Liver (tissue), 9 donors: Measurements from ENCODE around the gene STK33. TPM values are rescaled to one million over a fixed set of nuclear protein-coding genes. Genes with fewer than 3 reads are reported as not detected.

ENCODE experiments used
- DNase-seq: peaks from one replicate; pipeline ENCODE4 v3.0.0-alpha.2; 2017; ENCODE audit warnings: low spot score
- H3K27ac ChIP-seq, 2 donors: one replicate each; pipeline ENCODE4 v1.7.0; 2013; ENCODE audit warnings: inconsistent platforms in 2 of 2, low read length in 2 of 2, control low read depth in 1 of 2, low read depth in 1 of 2, mild to moderate bottlenecking in 1 of 2
- H3K27me3 ChIP-seq, 4 donors: one replicate each; pipeline versions ENCODE4 v1.6.1 to v1.7.0; 2013; ENCODE audit warnings: low read length in 3 of 4, inconsistent platforms in 1 of 4, mild to moderate bottlenecking in 1 of 4, moderate library complexity in 1 of 4; ENCODE audit not compliant: control insufficient read depth in 4 of 4, insufficient read depth in 4 of 4
- H3K36me3 ChIP-seq, 4 donors: one replicate each; pipeline versions ENCODE4 v1.6.1 to v1.7.0; 2013; ENCODE audit warnings: low read length in 3 of 4, mild to moderate bottlenecking in 3 of 4, low read depth in 1 of 4, moderate library complexity in 1 of 4; ENCODE audit not compliant: control insufficient read depth in 4 of 4, insufficient read depth in 3 of 4
- H3K4me1 ChIP-seq, 4 donors: one replicate each; pipeline versions ENCODE4 v1.6.1 to v1.7.0; 2013; ENCODE audit warnings: low read length in 3 of 4, mild to moderate bottlenecking in 3 of 4, moderate library complexity in 1 of 4; ENCODE audit not compliant: control insufficient read depth in 4 of 4, insufficient read depth in 4 of 4
- H3K4me3 ChIP-seq, 3 donors: one replicate each; pipeline versions ENCODE4 v1.6.1 to v1.7.0; 2013; ENCODE audit warnings: low read length in 3 of 3, control low read depth in 1 of 3, low read depth in 1 of 3, mild to moderate bottlenecking in 1 of 3
- H3K9ac ChIP-seq, 2 donors: one replicate each; pipeline ENCODE4 v1.7.0; 2013; ENCODE audit warnings: low read length in 2 of 2, mild to moderate bottlenecking in 2 of 2, moderate library complexity in 2 of 2, control low read depth in 1 of 2, low read depth in 1 of 2
- H3K9me3 ChIP-seq, 4 donors: one replicate each; pipeline versions ENCODE4 v1.6.1 to v1.7.0; 2013; ENCODE audit warnings: low read length in 3 of 4; ENCODE audit not compliant: control insufficient read depth in 4 of 4
- CTCF ChIP-seq: fragments of 150-350 bp; IDR thresholded peaks from 2 replicates; pipeline ENCODE4 v1.5.1; 2017; ENCODE audit warnings: improper control_type of control experiment, low read depth, low read length; ENCODE audit not compliant: missing input control
- EGR1 ChIP-seq, 2 donors: IDR thresholded peaks; 2 replicates each; pipeline ENCODE4 v1.6.1; 2016 to 2018; ENCODE audit warnings: antibody characterized with exemption in 2 of 2, low read depth in 2 of 2
- FOXA1 ChIP-seq: IDR thresholded peaks from 2 replicates; pipeline ENCODE4 v1.6.1; 2016; ENCODE audit warnings: antibody characterized with exemption
- FOXA2 ChIP-seq: IDR thresholded peaks from 2 replicates; pipeline ENCODE4 v1.6.1; 2016; ENCODE audit warnings: antibody characterized with exemption
- GABPA ChIP-seq, 2 donors: IDR thresholded peaks in 1 of 2; conservative IDR thresholded peaks in 1 of 2; 2 replicates each; pipeline ENCODE4 v1.6.1; 2016; ENCODE audit warnings: antibody characterized with exemption in 2 of 2, mild to moderate bottlenecking in 1 of 2, moderate library complexity in 1 of 2
- HNF4A ChIP-seq, 2 donors: conservative IDR thresholded peaks; 2 replicates each; pipeline ENCODE4 v1.6.1; 2016; ENCODE audit warnings: antibody characterized with exemption in 2 of 2, mild to moderate bottlenecking in 2 of 2
- HNF4G ChIP-seq: IDR thresholded peaks from 2 replicates; pipeline ENCODE4 v1.6.1; 2016; ENCODE audit warnings: antibody characterized with exemption
- JUND ChIP-seq, 2 donors: IDR thresholded peaks; 2 replicates each; pipeline ENCODE4 v1.6.1; 2016; ENCODE audit warnings: antibody characterized with exemption in 2 of 2
- NR2F2 ChIP-seq: IDR thresholded peaks from 2 replicates; pipeline ENCODE4 v1.6.1; 2016; ENCODE audit warnings: antibody characterized with exemption
- RAD21 ChIP-seq, 2 donors: IDR thresholded peaks; 2 replicates each; pipeline ENCODE4 v1.6.1; 2016; ENCODE audit warnings: antibody characterized with exemption in 2 of 2, mild to moderate bottlenecking in 2 of 2
- REST ChIP-seq: IDR thresholded peaks from 2 replicates; pipeline ENCODE4 v1.6.1; 2016; ENCODE audit warnings: antibody characterized with exemption, mild to moderate bottlenecking
- SP1 ChIP-seq: IDR thresholded peaks from 2 replicates; pipeline ENCODE4 v1.6.1; 2018; ENCODE audit warnings: antibody characterized with exemption, mild to moderate bottlenecking
- YY1 ChIP-seq: IDR thresholded peaks from 2 replicates; pipeline ENCODE4 v1.6.1; 2016; ENCODE audit warnings: antibody characterized with exemption, mild to moderate bottlenecking
- WGBS: extraction: QIAGEN DNeasy Blood & Tissue Kit; methylation state at CpG from one replicate; pipeline ENCODE4 v1.1.7; 2013; 5-methylcytosine and 5-hydroxymethylcytosine counted together
- polyA plus RNA-seq, 2 donors: library from polyadenylated mRNA; stranded (reverse) in 1 of 2; unstranded in 1 of 2; fragments of 200-250 nt in 1 of 2; fragments of >200 nt in 1 of 2; fragmentation: Nextera tagmentation in 1 of 2; extraction: Ambion mirVana in 1 of 2; gene quantifications; one replicate each; pipeline versions ENCODE4 v1.2.1 to v1.2.3, GENCODE V29; 2013 to 2015
- total RNA-seq, 2 donors: library from RNA; depleted of rRNA; stranded (reverse); fragments of >200 nt; gene quantifications; one replicate each; pipeline ENCODE4 v1.2.3, GENCODE V29; 2014
- TF ChIP-seq, protein P1 (sequence below): IDR thresholded peaks from 2 replicates; pipeline ENCODE4 v1.6.1; 2016; ENCODE audit warnings: antibody characterized with exemption
- TF ChIP-seq, protein P2 (sequence below): IDR thresholded peaks from 2 replicates; pipeline ENCODE4 v1.6.1; 2016; ENCODE audit warnings: antibody characterized with exemption
- TF ChIP-seq, protein P3 (sequence below): IDR thresholded peaks from 2 replicates; pipeline ENCODE4 v1.6.1; 2016; ENCODE audit warnings: antibody characterized with exemption
- donor health status: healthy.
- donor health status: healthy.
- donor health status: healthy.
- donor health status: healthy.
- donor health status: healthy.

Gene STK33
- total and polyA plus RNA-seq, 4 donors = 0.09 to 1.1 (median 0.52) TPM

- no peak for TF ChIP-seq CTCF
- TF ChIP-seq EGR1 (IDR thresholded peaks at IDR 0.05; ENCODE audit: low read depth in 2 of 2) = no peak
Measured at GRCh38 chr11:8371516-8371884, 222.5 kb downstream of the STK33 start (continued).

- Histone ChIP-seq H3K36me3 (no peaks in the 10 kb centered on the region), H3K4me3 (no peak overlapping the region), H3K27ac (no peak overlapping the region), H3K4me1 (no peaks in the 10 kb centered on the region), H3K27me3 (peaks cover 0 to 2% (median 0%) of the 10 kb centered on the region in 4 donors), H3K9ac (no peak overlapping the region), H3K9me3 (no peaks in the 10 kb centered on the region)
- 92% methylated on average over 8 of the region's 8 CpGs for WGBS
- TF ChIP-seq FOXA1 (no peak), HNF4A (conservative IDR thresholded peaks at IDR 0.05) (no peak), NR2F2 (no peak), GABPA (IDR thresholded peaks at IDR 0.05 in 1 of 2, conservative IDR thresholded peaks at IDR 0.05 in 1 of 2) (no peak), YY1 (no peak), SP1 (no peak), HNF4G (no peak)
- TF ChIP-seq, protein P1, sequence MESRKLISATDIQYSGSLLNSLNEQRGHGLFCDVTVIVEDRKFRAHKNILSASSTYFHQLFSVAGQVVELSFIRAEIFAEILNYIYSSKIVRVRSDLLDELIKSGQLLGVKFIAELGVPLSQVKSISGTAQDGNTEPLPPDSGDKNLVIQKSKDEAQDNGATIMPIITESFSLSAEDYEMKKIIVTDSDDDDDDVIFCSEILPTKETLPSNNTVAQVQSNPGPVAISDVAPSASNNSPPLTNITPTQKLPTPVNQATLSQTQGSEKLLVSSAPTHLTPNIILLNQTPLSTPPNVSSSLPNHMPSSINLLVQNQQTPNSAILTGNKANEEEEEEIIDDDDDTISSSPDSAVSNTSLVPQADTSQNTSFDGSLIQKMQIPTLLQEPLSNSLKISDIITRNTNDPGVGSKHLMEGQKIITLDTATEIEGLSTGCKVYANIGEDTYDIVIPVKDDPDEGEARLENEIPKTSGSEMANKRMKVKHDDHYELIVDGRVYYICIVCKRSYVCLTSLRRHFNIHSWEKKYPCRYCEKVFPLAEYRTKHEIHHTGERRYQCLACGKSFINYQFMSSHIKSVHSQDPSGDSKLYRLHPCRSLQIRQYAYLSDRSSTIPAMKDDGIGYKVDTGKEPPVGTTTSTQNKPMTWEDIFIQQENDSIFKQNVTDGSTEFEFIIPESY = no peak
- no peak for DNase-seq
Measured at GRCh38 chr11:8370812-8371515, 223.1 kb downstream of the STK33 start.

- DNase-seq = no peak
- Histone ChIP-seq H3K9me3 (no peaks in the 10 kb centered on the region), H3K4me3 (no peak overlapping the region), H3K36me3 (no peaks in the 10 kb centered on the region), H3K9ac (no peak overlapping the region), H3K27me3 (no peaks in the 10 kb centered on the region), H3K4me1 (no peaks in the 10 kb centered on the region), H3K27ac (no peak overlapping the region)
- 88% methylated on average over 7 of the region's 7 CpGs for WGBS
- TF ChIP-seq EGR1 (IDR thresholded peaks at IDR 0.05; ENCODE audit: low read depth in 2 of 2) (no peak), REST (no peak), GABPA (IDR thresholded peaks at IDR 0.05 in 1 of 2, conservative IDR thresholded peaks at IDR 0.05 in 1 of 2) (no peak), FOXA2 (no peak), CTCF (no peak), SP1 (no peak), RAD21 (IDR thresholded peaks at IDR 0.05) (no peak), JUND (IDR thresholded peaks at IDR 0.05) (no peak), NR2F2 (no peak), HNF4G (no peak), FOXA1 (no peak)
- TF ChIP-seq, protein P1 = no peak
- TF ChIP-seq, protein P2, sequence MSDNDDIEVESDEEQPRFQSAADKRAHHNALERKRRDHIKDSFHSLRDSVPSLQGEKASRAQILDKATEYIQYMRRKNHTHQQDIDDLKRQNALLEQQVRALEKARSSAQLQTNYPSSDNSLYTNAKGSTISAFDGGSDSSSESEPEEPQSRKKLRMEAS = no peak
- TF ChIP-seq, protein P3, sequence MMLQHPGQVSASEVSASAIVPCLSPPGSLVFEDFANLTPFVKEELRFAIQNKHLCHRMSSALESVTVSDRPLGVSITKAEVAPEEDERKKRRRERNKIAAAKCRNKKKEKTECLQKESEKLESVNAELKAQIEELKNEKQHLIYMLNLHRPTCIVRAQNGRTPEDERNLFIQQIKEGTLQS = no peak
Measured at GRCh38 chr11:8369592-8370205, 224.3 kb downstream of the STK33 start.
